WI38 (cell line): ENCODE measurements around the gene CA11.
"Not testable (repeated sequence)": the region's sequence is repeated elsewhere in the genome, so short reads cannot be mapped to it uniquely, and the experiment has no call there.

Experiments used
- H3K4me3 ChIP-seq: 2 replicates; pipeline ENCODE4 v1.5.1; 2011; ENCODE audit warnings: low read depth, mild to moderate bottlenecking, control low read depth, low read length
- TF ChIP-seq, protein P1 (sequence below): IDR thresholded peaks from 2 replicates; pipeline ENCODE4 v1.5.1; 2012; ENCODE audit warnings: low read depth, mild to moderate bottlenecking, control low read depth, low read length

CA11 gene

DNA sequence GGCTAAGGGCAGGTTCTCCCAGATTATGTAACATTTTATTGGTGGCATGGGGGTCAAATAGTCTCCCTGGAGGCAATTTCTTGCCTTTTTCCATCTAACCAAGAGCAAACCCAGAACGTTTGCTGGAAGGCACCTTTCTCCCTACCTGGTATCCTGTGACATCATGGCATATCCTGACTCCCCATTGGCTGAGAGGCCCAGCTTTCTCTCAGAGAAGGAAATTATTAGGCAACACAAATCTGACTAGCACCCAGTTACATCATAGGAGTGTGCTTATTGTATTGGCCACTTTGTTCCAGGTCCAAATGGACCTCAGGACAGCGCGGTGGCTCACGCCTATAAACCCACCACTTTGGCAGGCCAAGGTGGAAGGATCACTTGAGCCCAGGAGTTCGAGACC is 13.8 kb upstream of the CA11 start:
- H3K4me3 ChIP-seq = no peak overlapping the region
- TF ChIP-seq, protein P1, sequence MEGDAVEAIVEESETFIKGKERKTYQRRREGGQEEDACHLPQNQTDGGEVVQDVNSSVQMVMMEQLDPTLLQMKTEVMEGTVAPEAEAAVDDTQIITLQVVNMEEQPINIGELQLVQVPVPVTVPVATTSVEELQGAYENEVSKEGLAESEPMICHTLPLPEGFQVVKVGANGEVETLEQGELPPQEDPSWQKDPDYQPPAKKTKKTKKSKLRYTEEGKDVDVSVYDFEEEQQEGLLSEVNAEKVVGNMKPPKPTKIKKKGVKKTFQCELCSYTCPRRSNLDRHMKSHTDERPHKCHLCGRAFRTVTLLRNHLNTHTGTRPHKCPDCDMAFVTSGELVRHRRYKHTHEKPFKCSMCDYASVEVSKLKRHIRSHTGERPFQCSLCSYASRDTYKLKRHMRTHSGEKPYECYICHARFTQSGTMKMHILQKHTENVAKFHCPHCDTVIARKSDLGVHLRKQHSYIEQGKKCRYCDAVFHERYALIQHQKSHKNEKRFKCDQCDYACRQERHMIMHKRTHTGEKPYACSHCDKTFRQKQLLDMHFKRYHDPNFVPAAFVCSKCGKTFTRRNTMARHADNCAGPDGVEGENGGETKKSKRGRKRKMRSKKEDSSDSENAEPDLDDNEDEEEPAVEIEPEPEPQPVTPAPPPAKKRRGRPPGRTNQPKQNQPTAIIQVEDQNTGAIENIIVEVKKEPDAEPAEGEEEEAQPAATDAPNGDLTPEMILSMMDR = no peak

DNA sequence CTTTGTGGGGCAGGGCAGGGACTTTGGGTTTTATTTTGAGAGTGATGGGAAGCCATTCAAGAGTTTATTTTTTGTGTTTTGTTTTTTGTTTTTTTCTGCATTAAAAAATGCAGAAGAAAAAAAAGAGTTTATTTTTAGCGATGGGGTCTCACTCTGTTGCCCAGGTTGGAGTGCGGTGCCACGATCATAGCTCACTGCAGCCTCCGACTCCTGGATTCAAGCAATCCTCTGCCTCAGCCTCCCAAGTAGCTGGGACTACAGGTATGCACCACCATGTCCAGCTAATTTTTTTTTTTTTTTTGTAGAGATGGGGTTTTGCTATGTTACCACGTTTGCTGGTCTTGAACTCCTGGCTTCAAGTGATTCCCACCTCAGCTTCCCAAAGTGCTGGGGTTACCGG is 12.5 kb upstream of the CA11 start:
- TF ChIP-seq, protein P1 = no peak
- no peak overlapping the region for H3K4me3 ChIP-seq

DNA sequence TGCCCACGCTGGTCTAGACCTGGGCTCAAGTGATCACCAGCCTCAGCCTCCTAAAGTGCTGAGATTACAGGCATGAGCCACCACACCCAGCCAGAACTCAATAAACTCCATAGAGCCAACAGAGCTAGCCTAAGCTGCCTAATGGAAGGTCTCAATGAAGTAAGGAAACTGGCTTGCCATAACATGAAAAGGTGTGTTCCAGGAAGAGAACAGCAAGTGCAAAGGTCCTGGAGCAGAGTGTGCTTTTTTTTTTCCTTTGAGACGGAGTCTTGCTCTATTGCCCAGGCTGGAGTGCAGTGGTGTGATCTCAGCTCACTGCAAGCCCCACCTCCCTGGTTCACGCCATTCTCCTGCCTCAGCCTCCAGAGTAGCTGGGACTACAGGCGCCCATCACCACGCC is 11.8 kb upstream of the CA11 start:
- H3K4me3 ChIP-seq = not testable (repeated sequence)

DNA sequence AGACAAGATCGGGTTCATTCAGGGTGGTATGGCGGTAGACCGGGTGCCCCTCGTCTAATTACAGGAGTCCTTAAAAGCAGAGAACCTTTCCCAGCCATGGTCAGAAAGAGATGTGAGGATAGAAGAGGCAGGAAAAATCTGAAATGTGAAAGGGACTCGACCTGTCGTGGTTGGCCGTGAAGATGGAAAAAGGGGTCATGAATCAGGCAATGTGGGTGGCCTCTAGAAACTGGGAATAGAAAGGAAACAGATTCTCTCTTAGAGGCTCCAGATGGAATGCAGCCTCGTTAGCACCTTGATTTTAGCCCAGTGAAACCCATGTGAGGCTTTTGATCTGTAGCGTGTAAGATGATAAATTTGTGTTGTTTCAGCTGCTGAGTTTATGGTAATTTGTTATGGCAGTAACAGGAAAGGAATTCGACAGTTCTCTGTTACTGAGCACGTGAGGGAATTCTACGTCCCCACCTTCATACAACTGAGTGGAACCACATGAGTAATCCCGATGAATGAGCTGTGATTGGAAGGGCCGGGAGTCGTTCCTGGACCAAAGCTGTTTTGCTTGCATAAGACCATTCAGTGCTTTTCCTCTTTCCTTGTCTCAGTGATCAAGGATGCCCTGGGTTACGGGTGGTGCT is 11.0 kb upstream of the CA11 start:
- TF ChIP-seq, protein P1 = no peak
- no peak overlapping the region for H3K4me3 ChIP-seq

DNA sequence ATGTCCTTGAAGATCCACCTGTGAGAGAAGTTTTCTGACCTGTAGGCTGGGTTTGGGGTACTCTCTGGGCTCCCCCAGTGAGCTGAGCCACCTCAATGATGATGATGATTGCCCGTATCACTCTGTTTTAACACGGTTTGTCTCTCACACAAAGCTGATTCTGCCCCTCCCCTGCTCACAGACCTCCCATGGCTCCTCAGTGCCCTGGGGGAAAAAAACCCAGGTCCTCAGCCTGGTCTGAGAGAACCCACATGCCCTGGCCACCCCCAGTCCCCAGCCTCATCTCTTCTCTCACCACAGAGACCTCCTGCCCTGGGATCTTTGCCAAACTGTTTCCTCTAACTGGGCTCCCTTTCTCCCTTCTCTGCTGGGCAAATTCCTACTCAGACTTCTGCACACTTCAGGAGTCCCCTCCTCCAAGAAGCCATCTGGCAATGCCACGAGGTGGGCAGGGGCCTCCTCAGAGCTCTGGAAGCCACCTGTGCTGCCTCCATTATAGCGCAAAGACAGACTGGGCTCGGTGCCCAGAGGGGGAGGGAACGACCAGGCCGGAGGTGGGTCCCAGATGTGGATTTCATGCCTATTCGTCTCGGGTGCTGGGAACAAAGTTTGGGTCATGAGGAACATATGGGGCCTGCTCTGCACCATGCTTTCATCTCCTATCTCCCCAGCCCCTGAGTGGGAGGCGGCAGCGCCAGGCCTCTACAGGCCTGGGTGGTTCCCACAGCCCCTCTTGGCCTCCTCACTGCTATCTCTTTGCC is 8.5 kb upstream of the CA11 start:
- H3K4me3 ChIP-seq = no peak overlapping the region
- TF ChIP-seq, protein P1 = no peak

DNA sequence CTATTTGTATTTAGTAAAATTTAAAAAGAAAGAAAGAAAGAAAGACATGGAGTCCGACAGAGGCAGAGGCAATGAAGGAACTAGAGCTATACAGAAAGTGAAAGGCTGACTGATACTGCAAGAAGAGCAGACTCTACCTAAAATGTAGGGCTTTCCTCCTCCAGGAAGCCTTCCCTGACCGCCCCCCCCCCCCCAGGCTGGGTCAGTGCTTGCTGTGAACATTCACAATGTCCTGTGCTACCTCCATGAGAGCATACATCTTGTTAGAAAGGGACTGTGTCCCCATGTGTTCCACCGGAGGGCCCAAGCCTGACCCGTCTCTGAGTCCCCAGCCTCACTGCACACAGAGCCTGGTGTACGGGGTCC is 5.7 kb upstream of the CA11 start:
- no peak overlapping the region for H3K4me3 ChIP-seq
- TF ChIP-seq, protein P1 = no peak

DNA sequence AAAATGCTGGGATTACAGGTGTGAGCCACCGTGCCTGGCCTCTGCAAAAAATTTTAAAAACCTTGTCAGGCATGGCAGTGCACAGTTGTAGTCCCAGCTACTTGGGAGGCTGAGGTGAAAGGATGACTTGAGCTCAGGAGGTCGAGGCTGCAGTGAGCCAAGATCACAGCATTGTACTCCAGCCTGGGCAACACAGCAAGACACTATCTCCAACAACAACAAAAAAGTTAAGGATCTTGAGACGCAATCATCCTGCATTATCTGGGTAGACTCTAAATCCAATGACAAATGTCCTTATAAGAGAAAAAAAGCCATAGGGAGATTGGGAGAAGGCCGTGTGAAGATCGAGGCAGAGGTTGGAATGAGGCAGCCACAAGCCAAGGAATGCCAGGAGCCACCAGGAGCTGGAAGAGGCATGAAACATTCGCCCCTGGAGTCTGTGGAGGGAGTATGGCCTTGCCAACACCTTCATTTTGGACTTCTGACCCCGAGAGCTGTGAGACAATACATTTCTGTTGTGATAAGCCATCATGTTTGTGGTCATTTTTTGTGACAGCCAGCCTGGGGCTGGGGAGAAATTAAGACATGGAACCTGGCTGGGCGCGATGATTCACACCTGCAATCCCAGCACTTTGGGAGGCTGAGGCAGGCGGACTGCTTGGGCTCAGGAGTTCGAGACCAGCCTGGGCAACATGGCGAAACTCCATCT is 5.1 kb upstream of the CA11 start:
- TF ChIP-seq, protein P1 = no peak
- no peak overlapping the region for H3K4me3 ChIP-seq
